ENCODE data around the gene FUT6.
A peak's percentile ranks its signal among the peaks of the same experiment; 100 is the strongest.
"Not testable (repeated sequence)": the region's sequence is repeated elsewhere in the genome, so short reads cannot be mapped to it uniquely, and the experiment has no call there.

The FUT6 gene

GRCh38 chr19:5877882-5878281, 38.4 kb upstream of the FUT6 start:
- no peak for DNase-seq (ENCODE audit: low read depth in 2 of 2)
- TF ChIP-seq CTCF (IDR thresholded peaks at IDR 0.05; ENCODE audit: low read depth, low read length) = no peak
- H3K4me3 ChIP-seq (replicated peaks in 1 of 2; ENCODE audit: low read depth in 2 of 2, low read length in 2 of 2) = no peak overlapping the region

GRCh38 chr19:5877427-5877826, 37.9 kb upstream of the FUT6 start:
- no peak overlapping the region for H3K4me3 ChIP-seq (replicated peaks in 1 of 2; ENCODE audit: low read depth in 2 of 2, low read length in 2 of 2)
- DNase-seq (ENCODE audit: low read depth in 2 of 2) = no peak
- no peak for TF ChIP-seq CTCF (IDR thresholded peaks at IDR 0.05; ENCODE audit: low read depth, low read length)

- not testable (repeated sequence) for H3K4me3 ChIP-seq (replicated peaks in 1 of 2; ENCODE audit: low read depth in 2 of 2, low read length in 2 of 2)
- peak; percentile 44 to 72 for DNase-seq (ENCODE audit: low read depth in 2 of 2)
Observed at GRCh38 chr19:5874496-5874895, 35.0 kb upstream of the FUT6 start.

GRCh38 chr19:5873617-5874199, 34.2 kb upstream of the FUT6 start:
- H3K4me3 ChIP-seq (replicated peaks in 1 of 2; ENCODE audit: low read depth in 2 of 2, low read length in 2 of 2) = no peak overlapping the region
- DNase-seq (ENCODE audit: low read depth in 2 of 2) = no peak
- TF ChIP-seq CTCF (IDR thresholded peaks at IDR 0.05; ENCODE audit: low read depth, low read length) = no peak

- TF ChIP-seq CTCF (IDR thresholded peaks at IDR 0.05; ENCODE audit: low read depth, low read length) = no peak
- DNase-seq (ENCODE audit: low read depth in 2 of 2) = peak in 1 of 2 donors; percentile 32
Observed at GRCh38 chr19:5870986-5871394, 31.5 kb upstream of the FUT6 start.

GRCh38 chr19:5867201-5868136, 28.0 kb upstream of the FUT6 start:
- H3K4me3 ChIP-seq (replicated peaks in 1 of 2; ENCODE audit: low read depth in 2 of 2, low read length in 2 of 2) = no peak overlapping the region
- DNase-seq (ENCODE audit: low read depth in 2 of 2) = no peak
- TF ChIP-seq CTCF (IDR thresholded peaks at IDR 0.05; ENCODE audit: low read depth, low read length) = no peak

More at GRCh38 chr19:5870986-5871394, 31.5 kb upstream of the FUT6 start:
- no peak overlapping the region for H3K4me3 ChIP-seq (replicated peaks in 1 of 2; ENCODE audit: low read depth in 2 of 2, low read length in 2 of 2)

GRCh38 chr19:5865772-5866171, 26.3 kb upstream of the FUT6 start:
- no peak for TF ChIP-seq CTCF (IDR thresholded peaks at IDR 0.05; ENCODE audit: low read depth, low read length)
- DNase-seq (ENCODE audit: low read depth in 2 of 2) = no peak

More at GRCh38 chr19:5865772-5866171, 26.3 kb upstream of the FUT6 start:
- no peak overlapping the region for H3K4me3 ChIP-seq (replicated peaks in 1 of 2; ENCODE audit: low read depth in 2 of 2, low read length in 2 of 2)

Measured in cardiac fibroblast (primary cell).